IgD-negative memory B cell (primary cell): Measurements from ENCODE around the gene TSR2. TPM values are rescaled to one million over a fixed set of nuclear protein-coding genes. Genes with fewer than 3 reads are reported as not detected.

Experiments used
- H3K27ac Mint-ChIP-seq, 3 donors: one replicate each; pipeline ENCODE4 v1.8.0; 2020 to 2022; ENCODE audit warnings: mild to moderate bottlenecking in 3 of 3, mixed read lengths in 3 of 3, moderate library complexity in 1 of 3
- H3K27me3 Mint-ChIP-seq: one replicate; pipeline ENCODE4 v1.8.0; 2021; ENCODE audit warnings: mixed read lengths
- H3K36me3 Mint-ChIP-seq: one replicate; pipeline ENCODE4 v1.8.0; 2020; ENCODE audit warnings: mild to moderate bottlenecking, mixed read lengths
- H3K4me1 Mint-ChIP-seq, 3 donors: one replicate each; pipeline ENCODE4 v1.8.0; 2020 to 2022; ENCODE audit warnings: mixed read lengths in 3 of 3, mild to moderate bottlenecking in 1 of 3
- H3K4me3 Mint-ChIP-seq, 4 donors: one replicate each; pipeline ENCODE4 v1.8.0; 2020 to 2022; ENCODE audit warnings: mild to moderate bottlenecking in 4 of 4, mixed read lengths in 4 of 4, moderate library complexity in 3 of 4
- H3K9me3 Mint-ChIP-seq, 3 donors: one replicate each; pipeline ENCODE4 v1.8.0; 2020 to 2021; ENCODE audit warnings: mixed read lengths in 3 of 3, mild to moderate bottlenecking in 1 of 3
- polyA plus RNA-seq: library from polyadenylated mRNA; unstranded; fragments of 300-500 nt; fragmentation: Illumina TruSeq; gene quantifications from one replicate; pipeline ENCODE4 v1.2.3, GENCODE V29; 2021

Gene TSR2
- 66.9 TPM for polyA plus RNA-seq

GRCh38 chrX:54439960-54440871 lies at the start of gene TSR2:
TSS of gene TSR2 (plus strand) at chrX:54440404. CDS start at chrX:54440422, 18 bp downstream.
- Mint-ChIP-seq H3K4me3 (peak within 1 kb of the TSS; percentile 92 to 96 (median 94)), H3K36me3 (no peaks in the 10 kb centered on the region), H3K9me3 (no peaks in the 10 kb centered on the region), H3K4me1 (peaks cover 5 to 19% (median 10%) of the 10 kb centered on the region in 3 donors), H3K27ac (peak within 1 kb of the TSS; percentile 5 to 97 (median 80)), H3K27me3 (no peaks in the 10 kb centered on the region)

- Mint-ChIP-seq H3K36me3 (peaks cover 4% of the 10 kb centered on the region), H3K27me3 (peaks cover 1% of the 10 kb centered on the region), H3K4me3 (no peak overlapping the region), H3K27ac (no peak overlapping the region), H3K9me3 (peaks cover 0 to 4% (median 3%) of the 10 kb centered on the region in 3 donors), H3K4me1 (no peaks in the 10 kb centered on the region)
These were observed 43.1 kb upstream of the TSR2 start for GRCh38 chrX:54397113-54397512.

DNA sequence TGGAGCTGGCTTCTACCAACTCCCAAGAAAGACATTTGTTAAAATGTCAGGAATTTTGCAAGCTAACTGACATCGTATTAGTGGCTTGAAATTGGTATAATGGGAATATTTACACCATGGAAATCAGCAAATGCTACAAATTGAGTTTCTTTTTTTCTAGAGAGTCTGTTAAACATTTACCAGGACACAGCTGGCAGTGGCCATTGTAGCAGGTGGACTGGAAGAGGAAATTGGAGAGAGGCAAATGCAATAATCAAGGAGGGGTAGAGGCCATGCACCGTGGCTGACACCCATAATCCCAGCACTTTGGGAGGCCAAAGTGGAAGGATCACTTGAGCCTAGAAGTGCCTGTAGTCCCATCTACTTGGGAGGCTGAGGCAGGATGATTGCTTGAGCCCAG lies 32.9 kb upstream of the TSR2 start:
- no peak overlapping the region for H3K4me3 Mint-ChIP-seq
- peaks cover 0 to 5% (median 0%) of the 10 kb centered on the region in 3 donors for H3K4me1 Mint-ChIP-seq
- peaks cover 7% of the 10 kb centered on the region for H3K27me3 Mint-ChIP-seq
- H3K9me3 Mint-ChIP-seq: peaks cover 0 to 5% (median 3%) of the 10 kb centered on the region in 3 donors
- no peaks in the 10 kb centered on the region for H3K36me3 Mint-ChIP-seq
- H3K27ac Mint-ChIP-seq: no peak overlapping the region

DNA sequence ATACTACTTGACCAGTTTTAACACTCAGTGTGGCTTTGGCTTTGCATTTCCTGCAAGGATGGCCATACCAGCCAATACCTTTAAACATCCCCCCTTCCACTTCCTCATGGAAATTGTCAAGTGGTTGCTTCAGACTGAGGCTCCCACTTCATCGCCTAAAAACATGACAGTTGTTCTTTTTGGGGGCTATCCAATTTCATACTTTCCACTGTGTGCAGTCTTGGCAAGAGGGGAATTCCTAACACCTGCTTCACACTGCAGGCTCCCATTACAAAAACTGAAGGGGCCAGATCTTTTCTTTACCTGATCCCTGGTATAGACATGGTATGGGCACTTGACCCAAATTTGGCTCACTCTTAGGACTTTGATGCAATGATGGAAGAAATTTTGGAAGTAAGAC lies 28.5 kb upstream of the TSR2 start:
- no peak overlapping the region for H3K27ac Mint-ChIP-seq
- H3K9me3 Mint-ChIP-seq: peaks cover 0 to 5% (median 0%) of the 10 kb centered on the region in 3 donors
- H3K4me1 Mint-ChIP-seq: peaks cover 0 to 5% (median 0%) of the 10 kb centered on the region in 3 donors
- H3K36me3 Mint-ChIP-seq: no peaks in the 10 kb centered on the region
- H3K4me3 Mint-ChIP-seq: no peak overlapping the region
- H3K27me3 Mint-ChIP-seq: peaks cover 13% of the 10 kb centered on the region

GRCh38 chrX:54413753-54414152 lies 26.5 kb upstream of the TSR2 start:
- peaks cover 0 to 5% (median 1%) of the 10 kb centered on the region in 3 donors for H3K9me3 Mint-ChIP-seq
- no peaks in the 10 kb centered on the region for H3K36me3 Mint-ChIP-seq
- peaks cover 0 to 5% (median 0%) of the 10 kb centered on the region in 3 donors for H3K4me1 Mint-ChIP-seq
- H3K4me3 Mint-ChIP-seq: no peak overlapping the region
- H3K27me3 Mint-ChIP-seq: peaks cover 12% of the 10 kb centered on the region
- H3K27ac Mint-ChIP-seq: peak overlapping the region in 1 of 3 donors; percentile 22

DNA sequence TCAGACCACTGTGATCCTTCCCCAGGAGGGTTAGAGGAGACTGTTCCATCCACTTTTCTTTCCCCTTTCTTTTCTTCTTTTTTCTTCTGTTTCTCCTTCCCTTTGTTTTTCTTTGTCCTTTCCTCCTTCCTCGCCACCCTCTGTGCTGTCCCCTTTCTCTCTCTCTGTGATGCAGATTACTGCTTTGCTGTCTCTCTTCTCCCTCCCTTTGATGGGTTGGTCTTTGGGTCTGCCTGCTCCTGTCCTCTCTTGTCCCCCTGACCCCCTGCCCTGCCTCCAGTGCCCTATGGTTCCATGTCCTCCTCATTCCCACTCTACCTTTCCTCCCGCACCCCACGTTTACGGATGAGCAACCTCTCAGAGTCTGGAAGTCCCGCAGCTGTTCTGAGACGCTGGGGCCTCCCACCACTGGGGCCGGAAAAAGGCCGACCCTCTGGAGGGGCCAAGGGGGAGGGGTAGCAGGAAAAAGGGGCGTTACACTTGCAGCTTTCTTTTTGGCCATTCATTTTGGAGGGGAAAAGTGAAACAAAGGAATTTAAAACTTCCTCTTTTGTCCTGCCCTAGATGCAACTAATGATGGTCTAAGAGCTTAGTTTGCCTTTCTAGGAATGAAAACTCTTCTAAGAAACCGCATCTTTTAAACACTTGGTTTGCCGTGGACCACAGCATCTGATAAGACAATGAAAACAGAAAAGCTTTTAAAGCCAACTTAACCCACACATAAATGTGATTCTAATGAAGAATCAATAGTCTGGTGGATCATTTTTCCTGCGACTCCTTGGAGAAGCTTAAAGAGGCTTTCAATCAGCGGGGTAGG lies 24.5 kb upstream of the TSR2 start:
- H3K9me3 Mint-ChIP-seq: peaks cover 0 to 1% (median 0%) of the 10 kb centered on the region in 3 donors
- H3K36me3 Mint-ChIP-seq: no peaks in the 10 kb centered on the region
- no peak overlapping the region for H3K27ac Mint-ChIP-seq
- no peaks in the 10 kb centered on the region for H3K4me1 Mint-ChIP-seq
- H3K4me3 Mint-ChIP-seq: no peak overlapping the region
- H3K27me3 Mint-ChIP-seq: peaks cover 10% of the 10 kb centered on the region

- H3K27ac Mint-ChIP-seq: no peak overlapping the region
- H3K9me3 Mint-ChIP-seq: peaks cover 0 to 1% (median 0%) of the 10 kb centered on the region in 3 donors
- H3K27me3 Mint-ChIP-seq: peaks cover 10% of the 10 kb centered on the region
- no peaks in the 10 kb centered on the region for H3K4me1 Mint-ChIP-seq
- no peaks in the 10 kb centered on the region for H3K36me3 Mint-ChIP-seq
- no peak overlapping the region for H3K4me3 Mint-ChIP-seq
These were observed 23.2 kb upstream of the TSR2 start for GRCh38 chrX:54416965-54417364.

GRCh38 chrX:54419559-54420302 lies 20.5 kb upstream of the TSR2 start:
- Mint-ChIP-seq H3K27me3 (peaks cover 10% of the 10 kb centered on the region), H3K4me1 (no peaks in the 10 kb centered on the region), H3K4me3 (no peak overlapping the region), H3K9me3 (peaks cover 0 to 1% (median 0%) of the 10 kb centered on the region in 3 donors), H3K36me3 (no peaks in the 10 kb centered on the region), H3K27ac (no peak overlapping the region)

DNA sequence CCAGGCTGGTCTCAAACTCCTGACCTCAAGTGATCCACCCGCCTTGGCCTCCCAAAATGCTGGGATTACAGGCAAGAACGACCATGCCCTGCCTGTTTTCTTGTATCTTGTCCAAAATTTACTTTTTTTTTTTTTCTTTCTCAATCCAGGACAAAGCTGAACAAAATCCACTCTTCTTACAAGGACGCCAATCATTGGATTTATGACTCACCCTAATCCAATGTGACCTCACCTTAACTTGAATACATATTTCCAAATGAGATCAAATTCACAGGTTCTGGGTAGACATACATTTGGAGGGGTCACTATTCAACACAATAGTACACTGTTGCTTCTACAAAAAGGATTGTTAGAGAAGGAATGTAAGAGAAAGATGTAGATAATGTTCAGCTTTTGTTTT lies 18.0 kb upstream of the TSR2 start:
- Mint-ChIP-seq H3K27me3 (no peaks in the 10 kb centered on the region), H3K36me3 (no peaks in the 10 kb centered on the region), H3K9me3 (peaks cover 0 to 1% (median 0%) of the 10 kb centered on the region in 3 donors), H3K4me3 (no peak overlapping the region), H3K4me1 (no peaks in the 10 kb centered on the region), H3K27ac (no peak overlapping the region)

- no peaks in the 10 kb centered on the region for H3K36me3 Mint-ChIP-seq
- H3K27ac Mint-ChIP-seq: no peak overlapping the region
- peaks cover 0 to under 1% (median 0%) of the 10 kb centered on the region in 3 donors for H3K9me3 Mint-ChIP-seq
- no peaks in the 10 kb centered on the region for H3K27me3 Mint-ChIP-seq
- H3K4me3 Mint-ChIP-seq: no peak overlapping the region
- H3K4me1 Mint-ChIP-seq: no peaks in the 10 kb centered on the region
These were observed 16.9 kb upstream of the TSR2 start for GRCh38 chrX:54423161-54423888.

GRCh38 chrX:54427837-54428424 lies 12.3 kb upstream of the TSR2 start:
- Mint-ChIP-seq H3K4me3 (no peak overlapping the region), H3K9me3 (peaks cover 0 to 2% (median 0%) of the 10 kb centered on the region in 3 donors), H3K36me3 (no peaks in the 10 kb centered on the region), H3K27ac (peak overlapping the region in 1 of 3 donors; percentile 35), H3K4me1 (no peaks in the 10 kb centered on the region), H3K27me3 (no peaks in the 10 kb centered on the region)

GRCh38 chrX:54430519-54430918 lies 9.7 kb upstream of the TSR2 start:
- no peaks in the 10 kb centered on the region for H3K36me3 Mint-ChIP-seq
- no peaks in the 10 kb centered on the region for H3K4me1 Mint-ChIP-seq
- peaks cover 0 to 2% (median 0%) of the 10 kb centered on the region in 3 donors for H3K9me3 Mint-ChIP-seq
- H3K27ac Mint-ChIP-seq: no peak overlapping the region
- no peak overlapping the region for H3K4me3 Mint-ChIP-seq
- no peaks in the 10 kb centered on the region for H3K27me3 Mint-ChIP-seq

- Mint-ChIP-seq H3K36me3 (no peaks in the 10 kb centered on the region), H3K27me3 (no peaks in the 10 kb centered on the region), H3K9me3 (no peaks in the 10 kb centered on the region), H3K4me3 (no peak overlapping the region), H3K4me1 (peaks cover 0 to 7% (median 4%) of the 10 kb centered on the region in 3 donors), H3K27ac (no peak overlapping the region)
These were observed 5.1 kb upstream of the TSR2 start for GRCh38 chrX:54435121-54435520.

DNA sequence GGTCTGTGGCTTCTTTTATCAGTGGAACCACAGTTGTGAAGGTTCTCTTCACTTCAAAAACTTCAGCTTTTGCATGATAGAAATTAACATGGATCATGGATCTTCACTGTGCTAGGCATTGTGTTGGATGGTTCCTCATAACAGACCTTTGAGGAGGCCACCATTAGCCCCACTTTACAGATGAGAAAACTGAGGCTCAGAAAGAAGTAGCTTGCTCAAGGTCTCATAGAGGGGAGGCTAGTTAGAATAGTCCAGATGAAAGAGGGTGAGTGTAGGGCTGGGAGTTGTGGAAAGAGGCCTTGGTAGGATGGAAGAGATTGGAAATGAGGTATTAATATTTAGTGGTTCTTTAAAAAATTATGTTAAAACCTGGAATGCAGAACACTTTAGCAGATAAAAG lies 2.6 kb downstream of the TSR2 start:
- H3K9me3 Mint-ChIP-seq: no peaks in the 10 kb centered on the region
- H3K4me3 Mint-ChIP-seq: no peak overlapping the region
- no peaks in the 10 kb centered on the region for H3K27me3 Mint-ChIP-seq
- no peak overlapping the region for H3K27ac Mint-ChIP-seq
- no peaks in the 10 kb centered on the region for H3K36me3 Mint-ChIP-seq
- H3K4me1 Mint-ChIP-seq: peaks cover 5 to 19% (median 8%) of the 10 kb centered on the region in 3 donors
